GM19372 (cell line): Measurements from ENCODE around the gene PLCD3.

Source experiments
- ATAC-seq: cut with Tn5 transposase; IDR thresholded peaks from one replicate; pipeline ENCODE4 v1.9.1; 2021; ENCODE audit warnings: mild to moderate bottlenecking, low read depth, moderate library complexity; ENCODE audit not compliant: unreplicated experiment

Gene PLCD3

GRCh38 chr17:45132320-45132571 is at the start of gene PLCD3:
TSS of gene PLCD3 (minus strand) at chr17:45132515. CDS start at chr17:45132410, 105 bp downstream.
- ATAC-seq = no peak

GRCh38 chr17:45177563-45177962 is 45.2 kb upstream of the PLCD3 start:
- ATAC-seq = no peak

- no peak for ATAC-seq
These were observed 43.4 kb upstream of the PLCD3 start for GRCh38 chr17:45175759-45176115.

- ATAC-seq = no peak
These were observed 40.4 kb upstream of the PLCD3 start for GRCh38 chr17:45172541-45173286.

- no peak for ATAC-seq
These were observed 39.9 kb upstream of the PLCD3 start for GRCh38 chr17:45172232-45172540.

GRCh38 chr17:45171338-45172231 is 39.3 kb upstream of the PLCD3 start:
- ATAC-seq = no peak

- no peak for ATAC-seq
These were observed 38.6 kb upstream of the PLCD3 start for GRCh38 chr17:45170931-45171337.

- no peak for ATAC-seq
These were observed 38.1 kb upstream of the PLCD3 start for GRCh38 chr17:45170280-45170930.

- ATAC-seq = no peak
These were observed 36.9 kb upstream of the PLCD3 start for GRCh38 chr17:45168991-45169752.

- ATAC-seq = no peak
These were observed 32.5 kb upstream of the PLCD3 start for GRCh38 chr17:45164734-45165269.

GRCh38 chr17:45162025-45162687 is 29.8 kb upstream of the PLCD3 start:
- ATAC-seq = no peak

- peak; percentile 87 for ATAC-seq
These were observed 29.1 kb upstream of the PLCD3 start, which contains the start of gene HEXIM2 for GRCh38 chr17:45161288-45162024. TSS of gene HEXIM2 (plus strand) at chr17:45161875. CDS start at chr17:45162794, 919 bp downstream.

GRCh38 chr17:45160447-45161287 is 28.4 kb upstream of the PLCD3 start:
- ATAC-seq = peak; percentile 3

- no peak for ATAC-seq
These were observed 23.9 kb upstream of the PLCD3 start for GRCh38 chr17:45156242-45156641.

GRCh38 chr17:45155483-45155882 is 23.2 kb upstream of the PLCD3 start:
- ATAC-seq = no peak

- no peak for ATAC-seq
These were observed 22.7 kb upstream of the PLCD3 start for GRCh38 chr17:45155029-45155428.

GRCh38 chr17:45150911-45151809 is 18.8 kb upstream of the PLCD3 start:
- ATAC-seq = no peak
